Natural killer cell (primary cell): ENCODE data around the gene SEMA7A. TPM values are rescaled to one million over a fixed set of nuclear protein-coding genes. Genes with fewer than 3 reads are reported as not detected.
A peak's percentile ranks its signal among the peaks of the same experiment; 100 is the strongest.
"Not testable (repeated sequence)": the region's sequence is repeated elsewhere in the genome, so short reads cannot be mapped to it uniquely, and the experiment has no call there.

Experiments
- ATAC-seq, 3 donors: fragments of 150-1000 bp in 2 of 3; fragments of 200-7000 bp in 1 of 3; cut with Tn5 transposase; 1 replicate in 1 of 3; 2 replicates in 2 of 3; pipeline ENCODE4 v1.10.0; 2021; ENCODE audit warnings: mild to moderate bottlenecking in 2 of 3, moderate library complexity in 2 of 3
- DNase-seq, 2 donors: peaks; one replicate each; pipeline versions ENCODE4 v3.0.0 to v3.0.0-alpha.2; 2013 to 2021; ENCODE audit warnings: mixed read lengths in 1 of 2
- H3K27ac ChIP-seq: one replicate; pipeline ENCODE4 v1.5.1; 2013; ENCODE audit warnings: mild to moderate bottlenecking, low read length
- H3K27me3 ChIP-seq: one replicate; pipeline ENCODE4 v1.6.1; 2013; ENCODE audit warnings: low read length; ENCODE audit not compliant: control insufficient read depth, insufficient read depth
- H3K36me3 ChIP-seq: one replicate; pipeline ENCODE4 v1.6.1; 2013; ENCODE audit warnings: low read length; ENCODE audit not compliant: control insufficient read depth, insufficient read depth
- H3K4me1 ChIP-seq: one replicate; pipeline ENCODE4 v1.6.1; 2013; ENCODE audit warnings: low read length; ENCODE audit not compliant: control insufficient read depth, insufficient read depth
- H3K4me3 ChIP-seq: one replicate; pipeline ENCODE4 v1.5.1; 2013; ENCODE audit warnings: low read length
- H3K9me3 ChIP-seq: one replicate; pipeline ENCODE4 v1.6.1; 2013; ENCODE audit warnings: low read length; ENCODE audit not compliant: control insufficient read depth, insufficient read depth
- H3K27ac Mint-ChIP-seq, 2 donors: one replicate each; pipeline ENCODE4 v1.8.0; 2022; ENCODE audit warnings: mild to moderate bottlenecking in 2 of 2, mixed read lengths in 2 of 2, moderate library complexity in 1 of 2
- H3K27me3 Mint-ChIP-seq, 2 donors: one replicate each; pipeline ENCODE4 v1.8.0; 2022; ENCODE audit warnings: low read depth in 2 of 2, mixed read lengths in 2 of 2
- H3K36me3 Mint-ChIP-seq: one replicate; pipeline ENCODE4 v1.8.0; 2022; ENCODE audit warnings: mixed read lengths
- H3K4me1 Mint-ChIP-seq, 2 donors: one replicate each; pipeline ENCODE4 v1.8.0; 2022; ENCODE audit warnings: mixed read lengths in 2 of 2
- H3K4me3 Mint-ChIP-seq: one replicate; pipeline ENCODE4 v1.8.0; 2022; ENCODE audit warnings: mild to moderate bottlenecking, moderate library complexity, mixed read lengths
- H3K9me3 Mint-ChIP-seq, 2 donors: one replicate each; pipeline ENCODE4 v1.8.0; 2022; ENCODE audit warnings: mixed read lengths in 2 of 2
- CTCF ChIP-seq: fragments of 200-600 bp; IDR thresholded peaks from one replicate; pipeline ENCODE4 v1.8.0; 2022; ENCODE audit warnings: antibody characterized with exemption
- WGBS: methylation state at CpG from one replicate; pipeline ENCODE4 v1.1.7; 2013; ENCODE audit warnings: missing lambda C conversion rate; ENCODE audit not compliant: insufficient coverage; 5-methylcytosine and 5-hydroxymethylcytosine counted together
- intact Hi-C: fragments of 100-400 bp; cut with micrococcal nuclease; formaldehyde crosslinking; loops from one replicate; pipeline ENCODE4 v1.14.2; 2022
- total RNA-seq, 4 donors: library from RNA; stranded (reverse); fragments of 120-200 nt in 1 of 4; gene quantifications; one replicate each; pipeline versions ENCODE4 v1.2.3 to v1.2.4, GENCODE V29; 2013 to 2022

SEMA7A gene
- total RNA-seq, 3 donors from 2014 or later (not counting 1 experiment from before 2014, with no cell fraction given): 4.7 to 46.2 (median 9.0) TPM

- H3K36me3 ChIP-seq: peaks cover 8% of the 10 kb centered on the region
- peak within 1 kb of the TSS; percentile 90 for H3K4me3 ChIP-seq
- H3K36me3 Mint-ChIP-seq: no peaks in the 10 kb centered on the region
- peak within 1 kb of the TSS; percentile 86 for H3K4me3 Mint-ChIP-seq
- no peak for TF ChIP-seq CTCF
- peak within 1 kb of the TSS; percentile 82 for H3K27ac ChIP-seq
- H3K4me1 ChIP-seq: peaks cover 14% of the 10 kb centered on the region
- H3K4me1 Mint-ChIP-seq: peaks cover 14 to 32% of the 10 kb centered on the region in 2 donors
- no peaks in the 10 kb centered on the region for H3K27me3 ChIP-seq
- peak; percentile 93 to 96 for DNase-seq
- H3K27ac Mint-ChIP-seq: peak within 1 kb of the TSS; percentile 87
- H3K9me3 ChIP-seq: no peaks in the 10 kb centered on the region
- ATAC-seq: peak; percentile 98 to 99 (median 99)
- no peaks in the 10 kb centered on the region for H3K9me3 Mint-ChIP-seq
- intact Hi-C loops: loop anchor here (1.0 to 2.0 kb wide), 2 partner anchors 28 to 80 kb away; partner anchors contain the start of gene ARID3B
- no peaks in the 10 kb centered on the region for H3K27me3 Mint-ChIP-seq
- WGBS: under 1% methylated on average over 54 of the region's 54 CpGs
Measured at GRCh38 chr15:74460871-74461846, 27.4 kb upstream of the SEMA7A start, which contains the start of gene UBL7. TSS of gene UBL7 (minus strand) at chr15:74461160. CDS start at chr15:74458867, 2,293 bp downstream.

GRCh38 chr15:74460298-74460697 lies 26.5 kb upstream of the SEMA7A start:
- Histone ChIP-seq H3K4me1 (peaks cover 14% of the 10 kb centered on the region), H3K36me3 (peaks cover 11% of the 10 kb centered on the region), H3K4me3 (peak overlapping the region; percentile 90), H3K9me3 (no peaks in the 10 kb centered on the region), H3K27me3 (no peaks in the 10 kb centered on the region), H3K27ac (peak overlapping the region; percentile 82)
- H3K4me3 Mint-ChIP-seq: peak overlapping the region; percentile 86
- intact Hi-C loops: loop anchor here (2.0 kb wide), 1 partner anchor 29 kb away; no protein-coding TSS in a partner anchor
- WGBS: 33% methylated on average over 2 of the region's 2 CpGs
- TF ChIP-seq CTCF: no peak
- peak overlapping the region; percentile 87 for H3K27ac Mint-ChIP-seq
- no peak for DNase-seq
- peaks cover 14 to 32% of the 10 kb centered on the region in 2 donors for H3K4me1 Mint-ChIP-seq
- no peaks in the 10 kb centered on the region for H3K27me3 Mint-ChIP-seq
- no peak for ATAC-seq
- no peaks in the 10 kb centered on the region for H3K36me3 Mint-ChIP-seq
- no peaks in the 10 kb centered on the region for H3K9me3 Mint-ChIP-seq

- Mint-ChIP-seq H3K4me1 (peaks cover 14 to 32% of the 10 kb centered on the region in 2 donors), H3K4me3 (peak overlapping the region; percentile 86), H3K27ac (peak overlapping the region; percentile 87)
- WGBS: 97% methylated on average over 11 of the region's 14 CpGs
- peaks cover 16% of the 10 kb centered on the region for H3K36me3 ChIP-seq
- H3K27me3 ChIP-seq, H3K9me3 ChIP-seq, H3K9me3 Mint-ChIP-seq, H3K27ac ChIP-seq, H3K36me3 Mint-ChIP-seq, ATAC-seq, H3K27me3 Mint-ChIP-seq, H3K4me3 ChIP-seq, DNase-seq: not testable (repeated sequence)
- intact Hi-C loops: loop anchor here (2.0 kb wide), 1 partner anchor 29 kb away; no protein-coding TSS in a partner anchor
- peaks cover 14% of the 10 kb centered on the region for H3K4me1 ChIP-seq
Measured at GRCh38 chr15:74459798-74460197, 26.0 kb upstream of the SEMA7A start.

GRCh38 chr15:74458473-74458872 lies 24.7 kb upstream of the SEMA7A start:
- Histone ChIP-seq H3K27ac (no peak overlapping the region), H3K4me1 (peaks cover 14% of the 10 kb centered on the region), H3K36me3 (peaks cover 25% of the 10 kb centered on the region), H3K9me3 (no peaks in the 10 kb centered on the region), H3K27me3 (no peaks in the 10 kb centered on the region), H3K4me3 (no peak overlapping the region)
- H3K4me3 Mint-ChIP-seq: no peak overlapping the region
- WGBS: 95% methylated on average over 3 of the region's 3 CpGs
- H3K4me1 Mint-ChIP-seq: peaks cover 14 to 25% of the 10 kb centered on the region in 2 donors
- no peak for TF ChIP-seq CTCF
- peak overlapping the region in 1 of 2 donors; percentile 23 for H3K27ac Mint-ChIP-seq
- H3K27me3 Mint-ChIP-seq: no peaks in the 10 kb centered on the region
- no peaks in the 10 kb centered on the region for H3K36me3 Mint-ChIP-seq
- no peaks in the 10 kb centered on the region for H3K9me3 Mint-ChIP-seq
- intact Hi-C loops: no loop called here
- ATAC-seq (no peak), DNase-seq (no peak)

- DNase-seq, H3K27me3 ChIP-seq, H3K4me3 ChIP-seq, H3K36me3 Mint-ChIP-seq, H3K9me3 ChIP-seq, H3K27ac ChIP-seq, intact Hi-C loops, H3K27me3 Mint-ChIP-seq, ATAC-seq, H3K27ac Mint-ChIP-seq, H3K9me3 Mint-ChIP-seq, H3K4me3 Mint-ChIP-seq: not testable (repeated sequence)
- peaks cover 14% of the 10 kb centered on the region for H3K4me1 ChIP-seq
- 96% methylated on average over 10 of the region's 10 CpGs for WGBS
- H3K4me1 Mint-ChIP-seq: peaks cover 14 to 24% of the 10 kb centered on the region in 2 donors
- peaks cover 32% of the 10 kb centered on the region for H3K36me3 ChIP-seq
Measured at GRCh38 chr15:74457036-74457435, 23.3 kb upstream of the SEMA7A start.
